ENCODE measurements around the gene IFNA2. TPM values are rescaled to one million over a fixed set of nuclear protein-coding genes. Genes with fewer than 3 reads are reported as not detected.

Gene IFNA2
- total RNA-seq, 3 donors from 2014 or later: not detected

DNA sequence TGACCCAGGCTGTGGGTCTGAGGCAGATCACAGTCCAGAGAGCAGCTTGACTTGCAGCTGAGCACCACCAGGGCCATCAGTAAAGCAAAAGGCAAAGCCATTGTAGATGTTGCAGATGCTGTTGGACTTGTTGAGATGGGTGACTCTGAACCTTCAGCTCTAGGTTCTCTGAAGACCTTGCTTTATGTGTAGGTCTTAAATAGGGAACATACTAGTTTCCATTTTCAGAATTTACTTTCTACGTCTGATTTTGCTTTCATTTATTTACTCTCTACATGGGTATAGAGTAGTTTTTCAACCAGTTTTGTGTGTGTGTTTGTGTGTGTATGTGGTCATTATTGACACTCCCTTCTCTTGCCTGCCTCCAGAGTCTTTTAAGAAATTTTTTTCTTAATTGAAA, 34.4 kb downstream of the IFNA2 start, which contains the start of gene IFNA6:
Gene IFNA6 (minus strand): TSS at position 101 of the 400 bp plus-strand sequence. CDS start 0 bp downstream, at position 101.
- DNase-seq (ENCODE audit: low spot score in 2 of 2): no peak
- intact Hi-C loops (cut with DNase I; ENCODE audit: low total_unique reads): no loop called here
- H3K4me3 ChIP-seq: no peak within 1 kb of the TSS

DNA sequence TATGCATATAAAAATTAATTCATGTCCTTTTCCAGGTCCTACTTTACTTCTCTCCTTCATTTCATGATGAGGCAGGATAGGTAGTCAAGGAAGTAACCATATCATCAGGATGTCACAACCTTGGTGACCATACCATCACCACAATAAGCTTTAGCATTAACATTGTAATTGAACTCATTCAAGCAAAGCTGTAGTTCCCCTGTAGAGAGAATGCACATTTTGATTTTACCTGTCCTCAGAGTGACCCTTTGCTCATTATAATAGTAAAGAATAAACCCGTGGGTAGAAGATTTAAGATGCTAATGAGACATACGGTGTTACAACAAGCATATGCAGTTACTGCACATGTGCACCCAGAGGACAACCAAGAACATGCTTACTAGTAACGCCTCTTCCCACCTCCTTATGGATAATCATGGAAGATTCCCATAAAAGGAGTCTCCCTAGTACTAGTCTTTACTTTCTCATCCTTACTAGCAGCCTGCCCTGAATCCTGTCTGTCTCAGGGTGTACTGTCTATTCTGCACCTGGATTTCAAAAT, 36.7 kb downstream of the IFNA2 start:
- no peaks in the 10 kb centered on the region for H3K9me3 ChIP-seq
- no peak overlapping the region for H3K27ac ChIP-seq
- no peaks in the 10 kb centered on the region for H3K27me3 ChIP-seq
- TF ChIP-seq POLR2A (IDR thresholded peaks at IDR 0.05) (no peak), POLR2AphosphoS5 (IDR thresholded peaks at IDR 0.05) (no peak)
- TF ChIP-seq, protein P1, sequence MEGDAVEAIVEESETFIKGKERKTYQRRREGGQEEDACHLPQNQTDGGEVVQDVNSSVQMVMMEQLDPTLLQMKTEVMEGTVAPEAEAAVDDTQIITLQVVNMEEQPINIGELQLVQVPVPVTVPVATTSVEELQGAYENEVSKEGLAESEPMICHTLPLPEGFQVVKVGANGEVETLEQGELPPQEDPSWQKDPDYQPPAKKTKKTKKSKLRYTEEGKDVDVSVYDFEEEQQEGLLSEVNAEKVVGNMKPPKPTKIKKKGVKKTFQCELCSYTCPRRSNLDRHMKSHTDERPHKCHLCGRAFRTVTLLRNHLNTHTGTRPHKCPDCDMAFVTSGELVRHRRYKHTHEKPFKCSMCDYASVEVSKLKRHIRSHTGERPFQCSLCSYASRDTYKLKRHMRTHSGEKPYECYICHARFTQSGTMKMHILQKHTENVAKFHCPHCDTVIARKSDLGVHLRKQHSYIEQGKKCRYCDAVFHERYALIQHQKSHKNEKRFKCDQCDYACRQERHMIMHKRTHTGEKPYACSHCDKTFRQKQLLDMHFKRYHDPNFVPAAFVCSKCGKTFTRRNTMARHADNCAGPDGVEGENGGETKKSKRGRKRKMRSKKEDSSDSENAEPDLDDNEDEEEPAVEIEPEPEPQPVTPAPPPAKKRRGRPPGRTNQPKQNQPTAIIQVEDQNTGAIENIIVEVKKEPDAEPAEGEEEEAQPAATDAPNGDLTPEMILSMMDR (IDR thresholded peaks at IDR 0.05): no peak
- no peaks in the 10 kb centered on the region for H3K4me1 ChIP-seq
- intact Hi-C loops (cut with DNase I; ENCODE audit: low total_unique reads): no loop called here
- DNase-seq (ENCODE audit: low spot score in 2 of 2): no peak
- no peaks in the 10 kb centered on the region for H3K36me3 ChIP-seq
- no peak overlapping the region for H3K4me3 ChIP-seq

More for the DNA sequence above, 34.4 kb downstream of the IFNA2 start, which contains the start of gene IFNA6:
- TF ChIP-seq POLR2AphosphoS5 (IDR thresholded peaks at IDR 0.05) (no peak), POLR2A (IDR thresholded peaks at IDR 0.05) (no peak)
- TF ChIP-seq, protein P1 (IDR thresholded peaks at IDR 0.05): no peak
- no peaks in the 10 kb centered on the region for H3K4me1 ChIP-seq
- H3K36me3 ChIP-seq: no peaks in the 10 kb centered on the region
- H3K9me3 ChIP-seq: no peaks in the 10 kb centered on the region
- H3K27me3 ChIP-seq: no peaks in the 10 kb centered on the region
- H3K27ac ChIP-seq: no peak within 1 kb of the TSS

DNA sequence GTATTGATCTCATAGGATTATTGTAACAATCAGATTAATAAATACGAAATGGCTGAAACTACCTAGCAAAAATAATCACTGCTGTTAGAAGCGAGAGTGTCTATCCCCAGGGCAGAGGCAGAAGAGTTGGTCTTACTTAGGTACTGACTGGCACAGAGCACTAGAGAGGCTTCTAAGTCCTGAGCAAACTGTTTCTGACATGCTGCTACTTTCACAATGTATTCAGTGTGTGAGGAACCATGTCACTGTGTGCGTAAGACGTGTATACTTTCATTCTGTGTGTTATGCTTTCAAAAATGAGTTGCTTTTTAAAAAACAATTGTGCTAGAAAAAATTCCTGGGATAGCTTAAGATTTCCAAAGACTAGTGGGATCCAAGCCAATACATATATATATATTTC, 44.5 kb downstream of the IFNA2 start:
- intact Hi-C loops (cut with DNase I; ENCODE audit: low total_unique reads): loop anchor here (5.0 kb wide), 1 partner anchor 1568 kb away; no protein-coding TSS in a partner anchor
- no peak overlapping the region for H3K27ac ChIP-seq
- TF ChIP-seq, protein P1 (IDR thresholded peaks at IDR 0.05): no peak
- TF ChIP-seq POLR2A (IDR thresholded peaks at IDR 0.05): no peak
- TF ChIP-seq POLR2AphosphoS5 (IDR thresholded peaks at IDR 0.05): no peak
- H3K4me1 ChIP-seq: no peaks in the 10 kb centered on the region
- DNase-seq (ENCODE audit: low spot score in 2 of 2): no peak
- H3K9me3 ChIP-seq: no peaks in the 10 kb centered on the region
- H3K27me3 ChIP-seq: no peaks in the 10 kb centered on the region
- H3K4me3 ChIP-seq: no peak overlapping the region
- H3K36me3 ChIP-seq: no peaks in the 10 kb centered on the region

DNA sequence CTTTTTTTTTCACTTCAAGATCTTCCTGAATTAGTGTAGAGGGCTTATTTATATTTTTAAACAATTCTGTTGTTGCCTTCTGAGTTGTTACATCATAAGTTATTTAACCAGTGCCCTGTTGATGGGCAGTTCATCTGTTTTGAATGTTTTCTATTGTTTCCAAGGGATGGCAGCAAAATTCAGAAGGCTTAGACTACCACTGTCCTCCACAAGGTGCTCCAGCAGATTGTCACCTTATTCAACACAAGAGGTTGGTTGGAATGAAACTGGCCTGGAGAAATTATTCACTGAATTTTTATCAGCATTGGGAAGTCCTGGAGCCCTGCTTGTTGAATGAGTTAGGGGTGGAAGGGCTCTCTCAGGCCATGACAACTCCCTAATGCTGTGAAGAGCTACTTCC, 48.7 kb downstream of the IFNA2 start:
- H3K4me3 ChIP-seq: no peak overlapping the region

More for the DNA sequence above, 48.7 kb downstream of the IFNA2 start:
- no peaks in the 10 kb centered on the region for H3K36me3 ChIP-seq
- intact Hi-C loops (cut with DNase I; ENCODE audit: low total_unique reads): no loop called here
- DNase-seq (ENCODE audit: low spot score in 2 of 2): no peak
- peaks cover 0 to 16% of the 10 kb centered on the region in 2 donors for H3K4me1 ChIP-seq
- H3K27me3 ChIP-seq: no peaks in the 10 kb centered on the region
- TF ChIP-seq POLR2AphosphoS5 (IDR thresholded peaks at IDR 0.05) (no peak), POLR2A (IDR thresholded peaks at IDR 0.05) (no peak)
- TF ChIP-seq, protein P1 (IDR thresholded peaks at IDR 0.05): no peak
- H3K9me3 ChIP-seq: no peaks in the 10 kb centered on the region
- H3K27ac ChIP-seq: no peak overlapping the region

Measured in breast epithelium (tissue), 4 donors.